H9 (cell line): ENCODE results near the gene TRIM9. TPM values are rescaled to one million over a fixed set of nuclear protein-coding genes. Genes with fewer than 3 reads are reported as not detected.

Experiments used
- DNase-seq: peaks from one replicate; pipeline ENCODE4 v3.0.0-alpha.2; 2017
- H2AFZ ChIP-seq: one replicate; pipeline ENCODE4 v1.6.1; 2013; ENCODE audit warnings: mild to moderate bottlenecking, low read length, control low read depth, moderate library complexity
- H2AK5ac ChIP-seq: 2 replicates; pipeline ENCODE4 v1.6.1; 2013; ENCODE audit warnings: low read length, control low read depth, mixed read lengths; ENCODE audit not compliant: insufficient read length
- H2BK120ac ChIP-seq: one replicate; pipeline ENCODE4 v1.6.1; 2013; ENCODE audit warnings: low read depth, mild to moderate bottlenecking, low read length, control low read depth, inconsistent platforms; ENCODE audit not compliant: poor library complexity, severe bottlenecking
- H2BK12ac ChIP-seq: 2 replicates; pipeline ENCODE4 v1.6.1; 2013; ENCODE audit warnings: low read length, control low read depth, mixed read lengths, low read depth; ENCODE audit not compliant: insufficient read length
- H2BK15ac ChIP-seq: 2 replicates; pipeline ENCODE4 v1.6.1; 2013; ENCODE audit warnings: low read depth, low read length, control low read depth
- H2BK20ac ChIP-seq: one replicate; pipeline ENCODE4 v1.6.1; 2013; ENCODE audit warnings: low read depth, mild to moderate bottlenecking, low read length, control low read depth, inconsistent platforms; ENCODE audit not compliant: poor library complexity, severe bottlenecking
- H2BK5ac ChIP-seq: 2 replicates; pipeline ENCODE4 v1.6.1; 2013; ENCODE audit warnings: low read length, control low read depth, mixed read lengths; ENCODE audit not compliant: insufficient read length
- H3K14ac ChIP-seq: 2 replicates; pipeline ENCODE4 v1.6.1; 2013; ENCODE audit warnings: low read length, control low read depth; ENCODE audit not compliant: insufficient read depth
- H3K18ac ChIP-seq: 2 replicates; pipeline ENCODE4 v1.6.1; 2013; ENCODE audit warnings: low read depth, mild to moderate bottlenecking, mixed read lengths, low read length, control low read depth; ENCODE audit not compliant: insufficient read length
- H3K23ac ChIP-seq: 2 replicates; pipeline ENCODE4 v1.6.1; 2013; ENCODE audit warnings: low read length, control low read depth, mixed read lengths, low read depth; ENCODE audit not compliant: insufficient read length
- H3K23me2 ChIP-seq: 2 replicates; pipeline ENCODE4 v1.6.1; 2013; ENCODE audit warnings: low read depth, mild to moderate bottlenecking, mixed read lengths, low read length, control low read depth; ENCODE audit not compliant: insufficient read length, poor library complexity, severe bottlenecking
- H3K27ac ChIP-seq: 2 replicates; pipeline ENCODE4 v1.5.1; 2013; ENCODE audit warnings: low read length, control low read depth, mixed read lengths, low read depth; ENCODE audit not compliant: insufficient read length
- H3K27me3 ChIP-seq: 2 replicates; pipeline ENCODE4 v1.6.1; 2013; ENCODE audit warnings: low read length, control low read depth, inconsistent platforms; ENCODE audit not compliant: insufficient read depth
- H3K4ac ChIP-seq: 2 replicates; pipeline ENCODE4 v1.6.1; 2013; ENCODE audit warnings: low read depth, mild to moderate bottlenecking, control low read depth, inconsistent platforms, low read length, moderate library complexity
- H3K4me1 ChIP-seq: 2 replicates; pipeline ENCODE4 v1.6.1; 2013; ENCODE audit warnings: low read length, control low read depth, inconsistent platforms; ENCODE audit not compliant: insufficient read depth
- H3K4me2 ChIP-seq: 2 replicates; pipeline ENCODE4 v1.6.1; 2013; ENCODE audit warnings: low read length, control low read depth, mixed read lengths; ENCODE audit not compliant: insufficient read length, insufficient read depth
- H3K56ac ChIP-seq: 2 replicates; pipeline ENCODE4 v1.6.1; 2013; ENCODE audit warnings: low read depth, mild to moderate bottlenecking, mixed read lengths, low read length, control low read depth; ENCODE audit not compliant: insufficient read length
- H3K79me1 ChIP-seq: 2 replicates; pipeline ENCODE4 v1.6.1; 2013; ENCODE audit warnings: low read depth, mild to moderate bottlenecking, moderate library complexity, low read length, control low read depth, inconsistent platforms; ENCODE audit not compliant: insufficient read depth, poor library complexity, severe bottlenecking
- H3K79me2 ChIP-seq: 2 replicates; pipeline ENCODE4 v1.6.1; 2013; ENCODE audit warnings: low read length, control low read depth, inconsistent platforms; ENCODE audit not compliant: insufficient read depth
- H3K9ac ChIP-seq: 2 replicates; pipeline ENCODE4 v1.6.1; 2013; ENCODE audit warnings: low read length, control low read depth, mixed read lengths; ENCODE audit not compliant: insufficient read length; ENCODE audit errors: extremely low read depth
- H3K9me3 ChIP-seq: one replicate; pipeline ENCODE4 v1.6.1; 2013; ENCODE audit warnings: low read depth, low read length, inconsistent platforms; ENCODE audit not compliant: control insufficient read depth
- H3T11ph ChIP-seq: one replicate; pipeline ENCODE4 v1.6.1; 2013; ENCODE audit warnings: mild to moderate bottlenecking, low read length, control low read depth, inconsistent platforms
- H4K20me1 ChIP-seq: one replicate; pipeline ENCODE4 v1.6.1; 2013; ENCODE audit not compliant: control insufficient read depth, insufficient read length, insufficient read depth
- H4K5ac ChIP-seq: 2 replicates; pipeline ENCODE4 v1.6.1; 2013; ENCODE audit warnings: low read depth, mild to moderate bottlenecking, mixed read lengths, low read length, control low read depth; ENCODE audit not compliant: insufficient read length
- H4K8ac ChIP-seq: replicated peaks from 2 replicates; pipeline ENCODE4 v1.6.1; 2013; ENCODE audit warnings: low read length, control low read depth, mixed read lengths, low read depth; ENCODE audit not compliant: insufficient read length
- H4K91ac ChIP-seq: 2 replicates; pipeline ENCODE4 v1.6.1; 2013; ENCODE audit warnings: low read depth, mild to moderate bottlenecking, moderate library complexity, mixed read lengths, low read length, control low read depth; ENCODE audit not compliant: insufficient read length
- H3K27ac Mint-ChIP-seq, 3 experiments: 2 replicates in 2 of 3; 3 replicates in 1 of 3; pipeline ENCODE4 v1.8.0; 2020 to 2021; ENCODE audit warnings: mixed read lengths in 3 of 3, mild to moderate bottlenecking in 1 of 3, moderate library complexity in 1 of 3
- H3K27me3 Mint-ChIP-seq: 2 replicates; pipeline ENCODE4 v1.8.0; 2021; ENCODE audit warnings: low read depth, mild to moderate bottlenecking, moderate library complexity, mixed read lengths
- H3K36me3 Mint-ChIP-seq, 3 experiments: 2 replicates in 2 of 3; 3 replicates in 1 of 3; pipeline ENCODE4 v1.8.0; 2020 to 2021; ENCODE audit warnings: low read depth in 3 of 3, mixed read lengths in 3 of 3; ENCODE audit not compliant: insufficient read depth in 1 of 3
- H3K4me1 Mint-ChIP-seq, 2 experiments: 2 replicates each; pipeline ENCODE4 v1.8.0; 2020; ENCODE audit warnings: mixed read lengths in 2 of 2
- H3K4me3 Mint-ChIP-seq, 2 experiments: 2 replicates in 1 of 2; 3 replicates in 1 of 2; pipeline ENCODE4 v1.8.0; 2020 to 2021; ENCODE audit warnings: mild to moderate bottlenecking in 2 of 2, mixed read lengths in 2 of 2, moderate library complexity in 1 of 2
- H3K9me3 Mint-ChIP-seq, 2 experiments: 2 replicates in 1 of 2; 3 replicates in 1 of 2; pipeline ENCODE4 v1.8.0; 2020; ENCODE audit warnings: mild to moderate bottlenecking in 2 of 2, mixed read lengths in 2 of 2, moderate library complexity in 1 of 2
- WGBS: extraction: QIAGEN DNeasy Blood & Tissue Kit; methylation state at CpG from one replicate; pipeline ENCODE4 v1.1.7; 2013; ENCODE audit warnings: missing lambda C conversion rate, low lambda C conversion rate, mixed read lengths; ENCODE audit not compliant: insufficient read length; ENCODE audit errors: extremely low coverage; 5-methylcytosine and 5-hydroxymethylcytosine counted together
- total RNA-seq: library from RNA; stranded (reverse); gene quantifications from 2 replicates; pipeline ENCODE4 v1.2.1, GENCODE V29; 2021
- TF ChIP-seq, protein P1 (sequence below): fragments of 200-600 bp; sonication (generic); conservative IDR thresholded peaks from 3 replicates; pipeline ENCODE4 v1.8.0; 2021; ENCODE audit warnings: antibody characterized with exemption, mild to moderate bottlenecking

TRIM9 gene
- total RNA-seq, 1 experiment from 2014 or later = 0.98 TPM

DNA sequence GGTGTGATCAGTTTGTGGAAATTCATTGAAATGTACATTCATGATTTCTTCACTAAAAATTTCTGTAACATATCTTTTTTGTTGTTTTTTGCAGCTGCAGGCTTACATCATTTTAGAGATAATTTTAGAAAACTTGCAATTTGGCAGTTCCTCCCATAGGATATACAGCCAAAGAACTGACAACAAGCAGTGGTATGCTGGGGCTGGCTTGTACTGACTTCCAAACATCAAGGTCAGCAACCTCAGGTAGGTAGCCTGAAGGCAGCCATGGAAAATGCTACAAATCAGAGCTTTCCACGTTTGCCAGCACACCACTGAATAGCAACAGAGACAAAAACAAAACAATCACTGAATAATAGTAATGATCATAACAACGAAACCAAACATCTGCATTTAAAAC, 21.2 kb downstream of the TRIM9 start:
- Histone ChIP-seq H3K27me3 (no peaks in the 10 kb centered on the region), H2BK12ac (no peak overlapping the region), H3K23me2 (no peaks in the 10 kb centered on the region), H3K4ac (no peak overlapping the region), H3K79me1 (no peaks in the 10 kb centered on the region), H3K23ac (no peak overlapping the region), H4K20me1 (no peaks in the 10 kb centered on the region), H3K56ac (no peak overlapping the region), H4K5ac (no peak overlapping the region), H2AFZ (no peak overlapping the region), H3K9ac (no peak overlapping the region), H2BK20ac (no peak overlapping the region), H3K18ac (no peak overlapping the region), H3K27ac (no peak overlapping the region), H3K4me2 (no peak overlapping the region), H4K8ac (no peak overlapping the region), H4K91ac (no peak overlapping the region), H3K4me1 (no peaks in the 10 kb centered on the region), H3K9me3 (no peaks in the 10 kb centered on the region), H2AK5ac (no peak overlapping the region), H3T11ph (no peak overlapping the region), H3K14ac (no peak overlapping the region), H3K79me2 (no peaks in the 10 kb centered on the region), H2BK15ac (no peak overlapping the region), H2BK120ac (no peak overlapping the region), H2BK5ac (no peak overlapping the region)
- H3K4me1 Mint-ChIP-seq = peaks cover 0 to 2% of the 10 kb centered on the region in 2 experiments; a peak in 2 of 4 replicates
- H3K36me3 Mint-ChIP-seq = peaks cover 0 to 2% (median 0%) of the 10 kb centered on the region in 3 experiments; a peak in 1 of 7 replicates
- DNase-seq = no peak
- H3K9me3 Mint-ChIP-seq = no peaks in the 10 kb centered on the region; a peak in 1 of 5 replicates
- H3K27ac Mint-ChIP-seq = no peak overlapping the region; a peak in 1 of 7 replicates
- no peaks in the 10 kb centered on the region for H3K27me3 Mint-ChIP-seq
- no CpG with 5 or more reads among the region's 2 CpGs for WGBS
- H3K4me3 Mint-ChIP-seq = no peak overlapping the region
- TF ChIP-seq, protein P1, sequence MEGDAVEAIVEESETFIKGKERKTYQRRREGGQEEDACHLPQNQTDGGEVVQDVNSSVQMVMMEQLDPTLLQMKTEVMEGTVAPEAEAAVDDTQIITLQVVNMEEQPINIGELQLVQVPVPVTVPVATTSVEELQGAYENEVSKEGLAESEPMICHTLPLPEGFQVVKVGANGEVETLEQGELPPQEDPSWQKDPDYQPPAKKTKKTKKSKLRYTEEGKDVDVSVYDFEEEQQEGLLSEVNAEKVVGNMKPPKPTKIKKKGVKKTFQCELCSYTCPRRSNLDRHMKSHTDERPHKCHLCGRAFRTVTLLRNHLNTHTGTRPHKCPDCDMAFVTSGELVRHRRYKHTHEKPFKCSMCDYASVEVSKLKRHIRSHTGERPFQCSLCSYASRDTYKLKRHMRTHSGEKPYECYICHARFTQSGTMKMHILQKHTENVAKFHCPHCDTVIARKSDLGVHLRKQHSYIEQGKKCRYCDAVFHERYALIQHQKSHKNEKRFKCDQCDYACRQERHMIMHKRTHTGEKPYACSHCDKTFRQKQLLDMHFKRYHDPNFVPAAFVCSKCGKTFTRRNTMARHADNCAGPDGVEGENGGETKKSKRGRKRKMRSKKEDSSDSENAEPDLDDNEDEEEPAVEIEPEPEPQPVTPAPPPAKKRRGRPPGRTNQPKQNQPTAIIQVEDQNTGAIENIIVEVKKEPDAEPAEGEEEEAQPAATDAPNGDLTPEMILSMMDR = no peak
